GM10248 (cell line): Measurements from ENCODE around the gene PEAK1.
"Not testable (repeated sequence)": the region's sequence is repeated elsewhere in the genome, so short reads cannot be mapped to it uniquely, and the experiment has no call there.

Experiments
- CTCF ChIA-PET: fragments of 300-600 bp; sonication (Branson Sonifier 250); formaldehyde crosslinking; extraction: SDS; loops from one replicate; lab custom pipeline; 2021; ENCODE audit warnings: antibody characterized with exemption; lab: Yijun Ruan, JAX
- POLR2A ChIA-PET: fragments of 350-650 bp; sonication (Branson Sonifier 250); formaldehyde crosslinking; extraction: SDS; loops from one replicate; lab custom pipeline; 2020; ENCODE audit warnings: antibody characterized with exemption; lab: Yijun Ruan, JAX
- DNase-seq: peaks from one replicate; pipeline ENCODE4 v3.0.0; 2012; ENCODE audit errors: extremely low spot score
- TF ChIP-seq, protein P1 (sequence below): IDR thresholded peaks from 2 replicates; pipeline ENCODE4 v1.5.1; 2012; ENCODE audit warnings: mild to moderate bottlenecking, low read depth; ENCODE audit errors: extremely low read depth, missing control alignments, control extremely low read depth

PEAK1 gene

DNA sequence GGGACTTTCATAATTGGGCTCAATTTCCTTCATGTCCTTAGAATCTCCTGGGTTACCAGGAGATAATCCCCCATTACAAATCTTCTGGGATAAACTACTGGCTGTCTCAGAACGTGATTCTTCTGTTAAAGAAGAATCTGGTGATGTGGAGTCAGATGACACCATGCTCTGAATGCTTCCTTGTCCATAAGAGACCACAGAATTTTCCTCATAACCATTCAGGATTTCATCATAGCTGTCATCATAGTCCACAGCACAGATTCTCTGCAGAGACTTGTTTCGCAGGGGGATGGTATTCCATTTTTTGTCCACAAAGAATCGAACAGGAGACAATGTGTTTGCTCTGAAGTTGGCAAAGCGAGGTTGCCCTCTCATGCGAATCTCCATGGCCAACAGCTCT lies 239.1 kb downstream of the PEAK1 start:
- ChIA-PET CTCF (interaction anchor here (1.5 to 19.3 kb wide), 6 partner anchors 10 to 361 kb away, joined by 3 to 268 read pairs (median 13); no protein-coding TSS in a partner anchor), POLR2A (no interaction called here)
- DNase-seq, result no peak

DNA sequence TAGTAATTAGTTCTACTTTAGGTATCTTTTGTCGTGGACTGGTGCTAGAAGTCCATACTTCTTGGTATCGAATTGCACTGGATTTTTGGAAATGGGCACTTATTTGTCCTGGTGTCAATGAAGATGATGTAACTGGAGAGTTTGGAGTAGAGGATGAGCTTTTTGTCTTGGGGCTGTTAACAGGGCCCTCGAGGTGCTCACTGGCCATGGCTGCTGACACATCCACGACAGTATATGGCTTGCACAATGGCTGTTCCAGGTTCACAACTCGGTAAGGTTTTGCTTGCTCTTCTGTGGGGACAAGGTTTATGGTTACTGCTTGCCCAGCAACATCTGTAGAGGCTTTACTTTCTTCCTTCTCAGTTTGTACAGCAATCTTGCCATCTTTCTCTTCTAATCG lies 239.6 kb downstream of the PEAK1 start:
- DNase-seq, result no peak
- CTCF ChIA-PET, result interaction anchor here (1.5 to 19.3 kb wide), 7 partner anchors 12 to 361 kb away, joined by 3 to 268 read pairs (median 6); no protein-coding TSS in a partner anchor
- TF ChIP-seq, protein P1, sequence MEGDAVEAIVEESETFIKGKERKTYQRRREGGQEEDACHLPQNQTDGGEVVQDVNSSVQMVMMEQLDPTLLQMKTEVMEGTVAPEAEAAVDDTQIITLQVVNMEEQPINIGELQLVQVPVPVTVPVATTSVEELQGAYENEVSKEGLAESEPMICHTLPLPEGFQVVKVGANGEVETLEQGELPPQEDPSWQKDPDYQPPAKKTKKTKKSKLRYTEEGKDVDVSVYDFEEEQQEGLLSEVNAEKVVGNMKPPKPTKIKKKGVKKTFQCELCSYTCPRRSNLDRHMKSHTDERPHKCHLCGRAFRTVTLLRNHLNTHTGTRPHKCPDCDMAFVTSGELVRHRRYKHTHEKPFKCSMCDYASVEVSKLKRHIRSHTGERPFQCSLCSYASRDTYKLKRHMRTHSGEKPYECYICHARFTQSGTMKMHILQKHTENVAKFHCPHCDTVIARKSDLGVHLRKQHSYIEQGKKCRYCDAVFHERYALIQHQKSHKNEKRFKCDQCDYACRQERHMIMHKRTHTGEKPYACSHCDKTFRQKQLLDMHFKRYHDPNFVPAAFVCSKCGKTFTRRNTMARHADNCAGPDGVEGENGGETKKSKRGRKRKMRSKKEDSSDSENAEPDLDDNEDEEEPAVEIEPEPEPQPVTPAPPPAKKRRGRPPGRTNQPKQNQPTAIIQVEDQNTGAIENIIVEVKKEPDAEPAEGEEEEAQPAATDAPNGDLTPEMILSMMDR, result no peak
- POLR2A ChIA-PET, result no interaction called here

More for the DNA sequence above, 239.1 kb downstream of the PEAK1 start:
- TF ChIP-seq, protein P1, result no peak

DNA sequence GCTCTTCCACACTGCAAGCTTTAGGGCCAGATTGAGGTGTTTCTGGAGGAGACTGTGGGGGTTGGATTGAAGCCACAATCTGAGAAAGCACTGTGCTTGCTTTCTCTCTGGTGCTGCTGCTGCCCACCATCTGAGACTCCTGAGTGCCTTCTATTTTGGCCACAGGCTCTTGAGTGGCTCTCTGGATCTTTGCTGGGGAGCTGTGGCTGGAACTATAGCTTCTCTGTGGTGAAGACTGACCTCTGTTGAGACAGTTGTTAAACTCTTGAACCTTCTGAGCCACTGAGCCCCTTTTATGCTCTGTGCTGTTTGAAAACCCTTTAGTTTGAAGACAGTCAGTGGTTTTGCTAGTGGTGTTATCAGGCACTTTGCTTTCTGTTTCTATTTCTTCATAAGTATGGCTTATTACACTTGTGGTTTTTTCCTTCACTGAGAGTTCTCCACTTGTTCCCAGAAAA lies 240.3 kb downstream of the PEAK1 start:
- DNase-seq, result peak; percentile 47
- POLR2A ChIA-PET, result no interaction called here
- TF ChIP-seq, protein P1, result peak; percentile 30
- CTCF ChIA-PET, result interaction anchor here (0.8 to 19.3 kb wide), 11 partner anchors 11 to 454 kb away, joined by 3 to 268 read pairs (median 3); partner anchors contain the start of gene LINGO1

DNA sequence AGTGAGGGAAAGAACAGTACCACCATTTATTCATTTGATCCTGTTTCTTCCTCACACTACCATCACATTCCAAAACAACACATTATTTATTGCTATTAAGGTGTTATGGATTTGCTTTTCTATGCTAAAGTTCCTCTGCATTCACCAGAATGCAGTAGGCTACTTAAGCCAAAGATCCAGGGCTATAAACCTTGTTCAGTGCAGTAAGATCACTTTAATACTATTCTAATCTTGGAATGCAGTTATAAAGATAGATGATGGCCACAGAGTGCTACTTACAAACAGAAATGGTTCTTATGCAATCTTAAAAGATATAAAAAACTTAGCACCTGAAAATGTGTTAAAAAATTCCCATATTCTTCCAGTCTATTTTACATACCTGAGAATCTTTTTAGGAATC lies 241.5 kb downstream of the PEAK1 start:
- ChIA-PET CTCF (interaction anchor here (0.7 to 19.3 kb wide), 6 partner anchors 9 to 363 kb away, joined by 3 to 268 read pairs (median 4); no protein-coding TSS in a partner anchor), POLR2A (no interaction called here)
- TF ChIP-seq, protein P1, result no peak
- no peak for DNase-seq

DNA sequence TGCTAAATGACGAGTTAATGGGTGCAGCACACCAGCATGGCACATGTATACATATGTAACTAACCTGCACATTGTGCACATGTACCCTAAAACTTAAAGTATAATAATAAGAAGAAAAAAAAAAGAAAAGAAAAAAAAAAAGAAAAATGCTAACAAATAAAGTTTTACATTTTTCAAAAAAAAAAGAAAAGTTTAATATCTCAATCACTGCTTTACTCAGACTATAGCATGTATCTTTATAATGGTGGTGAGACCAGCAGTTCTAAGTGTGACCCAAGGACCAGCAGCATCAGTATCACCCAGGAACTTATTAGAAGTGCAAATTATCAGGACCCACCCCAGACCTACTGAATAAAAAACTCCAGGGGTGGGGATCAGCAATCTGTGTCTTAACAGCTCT lies 243.8 kb downstream of the PEAK1 start:
- CTCF ChIA-PET, result interaction anchor here (0.6 to 1.1 kb wide), 2 partner anchors 16 to 321 kb away, joined by 3 read pairs; no protein-coding TSS in a partner anchor
- DNase-seq, POLR2A ChIA-PET: not testable (repeated sequence)

DNA sequence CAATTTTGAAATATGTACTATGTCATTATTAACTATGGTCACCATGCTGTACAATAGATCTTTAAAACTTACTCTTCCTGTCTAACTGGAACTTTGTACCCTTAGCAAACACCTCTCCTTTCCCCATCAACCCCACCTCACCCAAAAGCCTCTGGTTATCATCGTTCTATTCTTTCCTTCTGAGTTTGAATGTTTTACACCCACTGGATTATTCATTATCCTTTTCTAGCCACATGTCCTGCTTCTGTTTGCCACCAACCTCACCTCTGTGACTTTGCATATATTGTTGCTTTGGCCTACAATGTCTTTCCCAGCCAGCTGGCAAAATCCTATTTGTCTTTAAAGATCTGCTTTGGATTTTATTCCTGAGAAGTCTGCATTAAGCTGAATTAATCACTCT lies 246.4 kb downstream of the PEAK1 start:
- ChIA-PET CTCF (no interaction called here), POLR2A (no interaction called here)
- DNase-seq, result no peak
- TF ChIP-seq, protein P1, result no peak

DNA sequence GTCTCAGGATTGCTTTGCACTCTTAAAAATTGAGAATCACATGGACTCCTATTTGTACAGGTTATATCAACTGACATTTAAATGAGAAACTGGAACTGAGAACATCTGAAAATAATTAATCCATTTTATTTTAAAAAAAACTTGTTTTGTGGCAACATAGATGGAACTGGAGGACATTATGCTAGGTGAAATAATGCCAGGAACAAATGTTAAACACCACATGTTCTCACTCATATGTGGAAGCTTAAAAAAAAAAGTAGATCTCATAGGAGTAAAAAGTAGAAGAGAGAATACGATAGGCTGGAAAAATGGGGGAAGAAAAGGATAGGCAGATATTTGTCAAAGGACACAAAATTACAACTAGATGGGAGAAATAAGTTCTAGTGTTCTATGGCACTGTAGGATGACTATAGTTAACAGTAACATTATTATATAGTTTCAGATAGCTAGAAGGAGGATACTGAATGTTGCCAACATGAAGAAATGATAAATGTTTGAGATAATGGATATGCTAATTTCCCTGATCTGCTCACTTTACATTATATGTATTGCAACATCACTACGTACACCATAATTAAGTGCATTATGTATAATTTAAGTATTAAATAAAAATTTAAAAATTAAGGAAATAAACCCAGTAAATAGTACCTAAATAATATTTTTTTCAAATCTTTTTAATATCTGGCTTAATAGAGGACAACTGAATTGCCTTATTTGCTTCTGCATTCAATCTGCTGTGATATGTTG lies 248.5 kb downstream of the PEAK1 start:
- no peak for DNase-seq
- TF ChIP-seq, protein P1, result no peak
- POLR2A ChIA-PET, result no interaction called here
- CTCF ChIA-PET, result interaction anchor here (1.5 to 1.6 kb wide), 3 partner anchors 15 to 361 kb away, joined by 3 to 5 read pairs (median 3); no protein-coding TSS in a partner anchor
